Retinal pigment epithelial cell (primary cell): Measurements from ENCODE around the gene MLC1.

Source experiments
- DNase-seq: peaks from one replicate; pipeline ENCODE4 v3.0.0-alpha.2; 2010; ENCODE audit warnings: low read depth
- H3K4me3 ChIP-seq: 2 replicates; pipeline ENCODE4 v1.5.1; 2011; ENCODE audit warnings: mild to moderate bottlenecking, low read length, control low read depth, moderate library complexity
- TF ChIP-seq, protein P1 (sequence below): conservative IDR thresholded peaks from 2 replicates; pipeline ENCODE4 v1.5.1; 2011; ENCODE audit warnings: low read depth, low read length, control low read depth, inconsistent platforms

Gene MLC1

GRCh38 chr22:50072167-50072555 lies 13.1 kb downstream of the MLC1 start:
- TF ChIP-seq, protein P1, sequence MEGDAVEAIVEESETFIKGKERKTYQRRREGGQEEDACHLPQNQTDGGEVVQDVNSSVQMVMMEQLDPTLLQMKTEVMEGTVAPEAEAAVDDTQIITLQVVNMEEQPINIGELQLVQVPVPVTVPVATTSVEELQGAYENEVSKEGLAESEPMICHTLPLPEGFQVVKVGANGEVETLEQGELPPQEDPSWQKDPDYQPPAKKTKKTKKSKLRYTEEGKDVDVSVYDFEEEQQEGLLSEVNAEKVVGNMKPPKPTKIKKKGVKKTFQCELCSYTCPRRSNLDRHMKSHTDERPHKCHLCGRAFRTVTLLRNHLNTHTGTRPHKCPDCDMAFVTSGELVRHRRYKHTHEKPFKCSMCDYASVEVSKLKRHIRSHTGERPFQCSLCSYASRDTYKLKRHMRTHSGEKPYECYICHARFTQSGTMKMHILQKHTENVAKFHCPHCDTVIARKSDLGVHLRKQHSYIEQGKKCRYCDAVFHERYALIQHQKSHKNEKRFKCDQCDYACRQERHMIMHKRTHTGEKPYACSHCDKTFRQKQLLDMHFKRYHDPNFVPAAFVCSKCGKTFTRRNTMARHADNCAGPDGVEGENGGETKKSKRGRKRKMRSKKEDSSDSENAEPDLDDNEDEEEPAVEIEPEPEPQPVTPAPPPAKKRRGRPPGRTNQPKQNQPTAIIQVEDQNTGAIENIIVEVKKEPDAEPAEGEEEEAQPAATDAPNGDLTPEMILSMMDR: no peak
- DNase-seq: no peak
- H3K4me3 ChIP-seq: no peak overlapping the region

GRCh38 chr22:50071432-50072166 lies 13.6 kb downstream of the MLC1 start:
- no peak overlapping the region for H3K4me3 ChIP-seq
- no peak for DNase-seq
- TF ChIP-seq, protein P1: no peak

DNA sequence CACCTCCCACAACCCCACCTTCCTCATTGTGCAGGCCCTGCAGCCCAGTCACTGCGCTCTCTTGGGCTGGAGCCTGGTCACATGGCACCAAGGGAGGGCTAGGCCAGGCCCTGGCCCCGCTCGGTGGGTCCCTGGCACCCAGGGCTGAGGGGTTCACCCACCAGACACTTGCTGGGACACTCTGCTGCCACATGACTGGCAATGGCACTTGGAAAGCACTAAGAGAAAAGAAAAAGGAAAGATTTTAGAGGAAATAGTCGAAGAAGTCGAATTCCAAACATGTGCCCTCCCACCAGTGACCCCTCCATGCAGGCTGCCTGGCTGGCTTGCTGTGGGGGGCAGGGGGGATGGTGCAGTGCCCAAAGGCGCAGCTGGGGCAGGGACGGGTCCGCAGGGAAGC lies 14.9 kb downstream of the MLC1 start:
- TF ChIP-seq, protein P1: no peak
- no peak for DNase-seq
- no peak overlapping the region for H3K4me3 ChIP-seq

DNA sequence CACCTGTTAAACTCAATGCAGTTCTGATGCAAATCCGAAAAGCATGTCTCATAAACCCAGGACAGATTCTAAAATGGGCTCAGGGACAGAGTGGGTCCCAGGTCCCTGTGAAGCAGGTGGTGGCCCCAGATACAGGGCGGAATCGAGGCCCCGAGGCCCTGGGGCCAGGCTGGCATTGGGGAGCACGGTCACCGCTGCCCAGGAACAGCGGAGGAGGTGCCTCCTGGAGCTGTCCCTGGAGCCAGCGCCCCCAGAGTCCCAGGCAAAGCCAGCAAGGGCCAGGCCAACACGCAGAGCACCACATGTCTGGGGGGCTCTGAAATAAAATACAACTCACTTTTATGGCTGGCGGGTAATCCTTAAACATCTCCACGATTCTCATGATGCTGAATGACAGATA lies 17.1 kb downstream of the MLC1 start:
- no peak for DNase-seq
- no peak overlapping the region for H3K4me3 ChIP-seq
- TF ChIP-seq, protein P1: no peak

DNA sequence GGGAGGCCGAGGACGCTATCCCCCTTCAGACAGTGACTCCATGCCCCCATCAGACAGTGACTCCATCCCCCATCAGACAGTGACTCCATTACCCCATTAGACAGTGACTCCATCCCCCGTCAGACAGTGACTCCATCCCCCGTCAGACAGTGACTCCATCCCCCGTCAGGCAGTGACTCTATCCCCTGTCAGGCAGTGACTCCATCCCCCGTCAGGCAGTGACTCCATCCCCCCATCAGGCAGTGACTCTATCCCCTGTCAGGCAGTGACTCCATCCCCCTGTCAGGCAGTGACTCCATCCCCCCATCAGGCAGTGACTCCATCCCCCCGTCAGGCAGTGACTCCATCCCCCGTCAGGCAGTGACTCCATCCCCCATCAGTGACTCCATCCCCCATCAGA lies 18.0 kb downstream of the MLC1 start:
- TF ChIP-seq, protein P1: no peak
- H3K4me3 ChIP-seq: no peak overlapping the region
- no peak for DNase-seq

DNA sequence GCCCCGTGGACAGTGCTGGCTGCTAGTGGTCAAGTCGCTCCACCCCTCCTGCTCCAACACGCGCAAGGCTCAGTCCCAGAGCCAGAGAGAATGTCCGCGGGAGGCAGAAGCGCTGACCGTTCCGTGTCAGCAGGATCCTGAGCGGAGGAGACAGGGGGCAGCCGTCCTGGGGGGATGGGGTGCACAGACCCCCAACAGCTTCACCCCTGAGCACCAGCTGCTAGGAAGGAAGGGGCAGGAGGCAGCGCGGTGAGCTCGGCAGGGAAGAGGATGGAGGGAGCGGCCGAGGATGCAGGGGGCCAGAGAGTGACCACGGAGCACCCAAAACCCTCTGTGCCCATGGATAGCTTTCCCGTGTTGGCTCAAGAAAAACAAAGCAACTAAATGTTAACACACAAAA lies 20.8 kb downstream of the MLC1 start:
- no peak overlapping the region for H3K4me3 ChIP-seq
- TF ChIP-seq, protein P1: no peak
- no peak for DNase-seq
